Effector memory CD4-positive, alpha-beta T cell (primary cell): ENCODE data around the gene COPB2.

Source experiments
- DNase-seq, 3 donors: peaks; one replicate each; pipeline ENCODE4 v3.0.0-alpha.2; 2020
- H3K27ac ChIP-seq: 2 replicates; pipeline ENCODE4 v1.7.0; 2013; ENCODE audit warnings: mild to moderate bottlenecking, low read length, moderate library complexity; ENCODE audit not compliant: insufficient read depth, poor library complexity, severe bottlenecking
- H3K27me3 ChIP-seq: replicated peaks from 2 replicates; pipeline ENCODE4 v1.7.0; 2013; ENCODE audit warnings: mild to moderate bottlenecking, low read length; ENCODE audit not compliant: insufficient read depth, control insufficient read depth, poor library complexity, severe bottlenecking
- H3K36me3 ChIP-seq: 2 replicates; pipeline ENCODE4 v1.7.0; 2013; ENCODE audit warnings: mild to moderate bottlenecking, low read length, moderate library complexity; ENCODE audit not compliant: control insufficient read depth, insufficient read depth
- H3K4me1 ChIP-seq: 2 replicates; pipeline ENCODE4 v1.7.0; 2013; ENCODE audit warnings: low read length, mild to moderate bottlenecking; ENCODE audit not compliant: control insufficient read depth, insufficient read depth, poor library complexity, severe bottlenecking
- H3K4me3 ChIP-seq: 2 replicates; pipeline ENCODE4 v1.7.0; 2013; ENCODE audit warnings: low read length, low read depth, mild to moderate bottlenecking; ENCODE audit not compliant: insufficient read depth, poor library complexity, severe bottlenecking
- H3K9me3 ChIP-seq: 2 replicates; pipeline ENCODE4 v1.7.0; 2013; ENCODE audit warnings: mild to moderate bottlenecking, low read length, moderate library complexity; ENCODE audit not compliant: control insufficient read depth

Gene COPB2

GRCh38 chr3:139312416-139312815, 77.0 kb downstream of the COPB2 start:
- DNase-seq = no peak
- Histone ChIP-seq H3K27ac (no peak overlapping the region), H3K4me3 (no peak overlapping the region), H3K9me3 (no peaks in the 10 kb centered on the region), H3K27me3 (no peaks in the 10 kb centered on the region), H3K36me3 (no peaks in the 10 kb centered on the region), H3K4me1 (no peaks in the 10 kb centered on the region)

- H3K4me1 ChIP-seq = no peaks in the 10 kb centered on the region
- DNase-seq = no peak
- H3K4me3 ChIP-seq = no peak overlapping the region
- no peak overlapping the region for H3K27ac ChIP-seq
- H3K36me3 ChIP-seq = no peaks in the 10 kb centered on the region
- H3K9me3 ChIP-seq = no peaks in the 10 kb centered on the region
- H3K27me3 ChIP-seq = no peaks in the 10 kb centered on the region
Observed at GRCh38 chr3:139311557-139311956, 77.9 kb downstream of the COPB2 start.

DNA sequence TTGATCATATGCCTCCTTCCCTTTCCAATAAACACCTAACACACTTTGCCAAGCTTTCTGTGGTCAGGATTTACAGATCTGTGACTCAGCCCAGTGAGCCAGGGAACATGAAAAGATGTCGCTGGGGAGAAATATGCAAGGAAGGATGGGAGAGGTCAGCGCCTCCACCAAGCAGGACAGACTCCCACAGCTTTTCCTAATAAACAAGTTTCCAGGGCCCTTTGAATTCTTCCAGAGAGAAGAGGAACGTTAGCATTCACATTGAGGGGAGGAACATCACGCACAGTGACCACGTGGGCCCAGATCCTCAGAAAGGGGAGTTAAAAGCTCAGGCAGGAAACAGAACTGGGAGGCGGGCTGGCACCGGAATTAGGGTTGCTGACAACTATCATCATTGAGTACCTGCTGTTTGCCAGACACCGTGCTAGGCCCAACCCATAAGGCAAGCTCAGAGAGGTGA, 78.9 kb downstream of the COPB2 start:
- no peaks in the 10 kb centered on the region for H3K4me1 ChIP-seq
- no peak overlapping the region for H3K27ac ChIP-seq
- DNase-seq = no peak
- H3K4me3 ChIP-seq = no peak overlapping the region
- no peaks in the 10 kb centered on the region for H3K36me3 ChIP-seq
- H3K9me3 ChIP-seq = no peaks in the 10 kb centered on the region
- H3K27me3 ChIP-seq = no peaks in the 10 kb centered on the region

DNA sequence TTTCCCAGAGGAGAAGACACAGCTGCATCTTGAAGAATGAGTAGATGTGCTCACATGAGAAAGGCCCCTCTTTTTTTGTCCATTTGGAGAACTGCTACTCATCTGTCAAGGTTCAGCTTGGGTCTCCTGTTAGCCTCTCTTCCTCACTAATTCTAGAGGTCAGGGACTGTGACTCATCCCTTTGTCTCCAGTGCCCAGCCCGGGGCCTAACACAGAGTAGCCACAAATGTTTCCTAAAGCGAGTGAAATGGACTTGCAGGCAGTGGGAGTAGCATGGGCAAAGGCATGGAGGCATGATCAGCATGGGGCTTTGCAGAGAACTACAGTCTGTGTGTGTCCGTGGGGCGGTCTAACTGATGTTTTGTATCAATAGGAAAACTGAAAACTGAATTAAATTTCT, 79.6 kb downstream of the COPB2 start:
- Histone ChIP-seq H3K4me1 (no peaks in the 10 kb centered on the region), H3K36me3 (no peaks in the 10 kb centered on the region), H3K27me3 (no peaks in the 10 kb centered on the region), H3K4me3 (no peak overlapping the region), H3K9me3 (no peaks in the 10 kb centered on the region), H3K27ac (no peak overlapping the region)
- DNase-seq = no peak

GRCh38 chr3:139309061-139309591, 80.3 kb downstream of the COPB2 start:
- no peaks in the 10 kb centered on the region for H3K4me1 ChIP-seq
- no peak overlapping the region for H3K4me3 ChIP-seq
- no peaks in the 10 kb centered on the region for H3K36me3 ChIP-seq
- DNase-seq = no peak
- no peaks in the 10 kb centered on the region for H3K9me3 ChIP-seq
- H3K27ac ChIP-seq = no peak overlapping the region
- no peaks in the 10 kb centered on the region for H3K27me3 ChIP-seq

DNA sequence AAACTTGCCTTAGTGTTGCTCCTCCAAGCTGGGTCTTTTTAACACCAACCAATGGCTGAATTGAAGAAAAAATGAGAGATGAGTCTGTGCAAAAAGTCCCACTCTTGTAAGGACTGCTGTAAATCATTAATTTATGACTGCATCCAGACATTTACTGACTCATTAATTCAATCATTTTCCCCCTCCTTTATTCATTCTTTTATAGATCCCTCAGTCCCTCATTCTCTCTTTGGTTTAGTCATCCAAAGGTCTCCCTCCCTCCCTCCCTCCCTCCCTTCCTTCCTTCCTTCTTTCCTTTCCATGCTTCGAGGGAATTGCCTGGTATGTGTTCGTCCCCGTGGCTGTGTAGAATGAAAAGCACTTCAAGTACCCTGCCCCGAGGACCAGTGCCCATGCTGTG, 80.9 kb downstream of the COPB2 start:
- Histone ChIP-seq H3K27ac (no peak overlapping the region), H3K27me3 (no peaks in the 10 kb centered on the region), H3K4me3 (no peak overlapping the region), H3K4me1 (no peaks in the 10 kb centered on the region), H3K9me3 (no peaks in the 10 kb centered on the region), H3K36me3 (no peaks in the 10 kb centered on the region)
- DNase-seq = no peak

- Histone ChIP-seq H3K27me3 (no peaks in the 10 kb centered on the region), H3K9me3 (no peaks in the 10 kb centered on the region), H3K27ac (no peak overlapping the region), H3K4me1 (no peaks in the 10 kb centered on the region), H3K4me3 (no peak overlapping the region), H3K36me3 (no peaks in the 10 kb centered on the region)
- no peak for DNase-seq
Observed at GRCh38 chr3:139307601-139308555, 81.6 kb downstream of the COPB2 start.
